ENCODE data around the gene CMSS1. TPM values are rescaled to one million over a fixed set of nuclear protein-coding genes. Genes with fewer than 3 reads are reported as not detected.

Gene CMSS1
- total and polyA plus RNA-seq, 8 donors = 14.4 to 29.9 (median 15.9) TPM

DNA sequence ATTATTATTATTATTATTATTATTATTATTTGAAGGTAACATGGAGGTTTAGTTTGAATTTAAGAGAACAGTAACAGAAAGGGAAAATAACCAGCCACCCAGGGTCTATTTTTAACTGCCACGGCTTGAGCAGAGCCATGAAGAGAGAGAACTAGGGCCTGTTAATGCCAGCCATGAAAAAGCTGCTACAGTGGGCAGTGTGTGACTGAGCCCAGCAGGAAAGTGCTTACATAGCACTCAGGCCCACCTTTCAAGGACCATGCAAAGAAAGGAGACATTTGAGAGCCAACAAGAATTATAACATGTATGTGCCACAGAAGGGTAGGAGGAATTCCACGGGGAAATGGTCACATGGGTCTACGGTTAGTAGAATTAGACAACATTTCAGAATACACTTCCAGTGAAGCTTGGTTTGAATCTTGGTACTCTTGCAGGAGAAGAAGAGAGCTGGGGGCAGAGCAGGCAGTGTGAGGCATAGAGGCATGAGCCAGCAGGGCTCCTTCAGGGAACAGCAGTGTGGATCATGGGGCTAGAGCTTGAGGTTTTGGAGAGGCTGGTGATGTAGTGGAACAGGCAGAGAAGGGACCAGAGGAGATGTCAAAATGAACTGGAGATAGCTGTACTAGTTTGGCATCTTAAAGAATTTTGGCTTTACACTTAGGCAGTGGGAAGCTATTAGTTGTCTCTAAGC is 140.7 kb downstream of the CMSS1 start:
- FAIRE-seq = no peak
- intact Hi-C loops (cut with DNase I) = no loop called here
- TF ChIP-seq, protein P1, sequence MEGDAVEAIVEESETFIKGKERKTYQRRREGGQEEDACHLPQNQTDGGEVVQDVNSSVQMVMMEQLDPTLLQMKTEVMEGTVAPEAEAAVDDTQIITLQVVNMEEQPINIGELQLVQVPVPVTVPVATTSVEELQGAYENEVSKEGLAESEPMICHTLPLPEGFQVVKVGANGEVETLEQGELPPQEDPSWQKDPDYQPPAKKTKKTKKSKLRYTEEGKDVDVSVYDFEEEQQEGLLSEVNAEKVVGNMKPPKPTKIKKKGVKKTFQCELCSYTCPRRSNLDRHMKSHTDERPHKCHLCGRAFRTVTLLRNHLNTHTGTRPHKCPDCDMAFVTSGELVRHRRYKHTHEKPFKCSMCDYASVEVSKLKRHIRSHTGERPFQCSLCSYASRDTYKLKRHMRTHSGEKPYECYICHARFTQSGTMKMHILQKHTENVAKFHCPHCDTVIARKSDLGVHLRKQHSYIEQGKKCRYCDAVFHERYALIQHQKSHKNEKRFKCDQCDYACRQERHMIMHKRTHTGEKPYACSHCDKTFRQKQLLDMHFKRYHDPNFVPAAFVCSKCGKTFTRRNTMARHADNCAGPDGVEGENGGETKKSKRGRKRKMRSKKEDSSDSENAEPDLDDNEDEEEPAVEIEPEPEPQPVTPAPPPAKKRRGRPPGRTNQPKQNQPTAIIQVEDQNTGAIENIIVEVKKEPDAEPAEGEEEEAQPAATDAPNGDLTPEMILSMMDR (IDR thresholded peaks at IDR 0.05) = no peak
- Histone ChIP-seq H3K4me3 (no peak overlapping the region), H3K9me3 (no peaks in the 10 kb centered on the region), H3K4me1 (peaks cover 9 to 41% (median 27%) of the 10 kb centered on the region in 3 donors), H3K36me3 (no peaks in the 10 kb centered on the region), H3K27me3 (no peaks in the 10 kb centered on the region), H3K27ac (peak overlapping the region in 1 of 4 donors; percentile 15)
- ATAC-seq = no peak
- WGBS, 2 donors = 78 to 97% methylated on average over 3 of the region's 3 CpGs
- no peak for DNase-seq

DNA sequence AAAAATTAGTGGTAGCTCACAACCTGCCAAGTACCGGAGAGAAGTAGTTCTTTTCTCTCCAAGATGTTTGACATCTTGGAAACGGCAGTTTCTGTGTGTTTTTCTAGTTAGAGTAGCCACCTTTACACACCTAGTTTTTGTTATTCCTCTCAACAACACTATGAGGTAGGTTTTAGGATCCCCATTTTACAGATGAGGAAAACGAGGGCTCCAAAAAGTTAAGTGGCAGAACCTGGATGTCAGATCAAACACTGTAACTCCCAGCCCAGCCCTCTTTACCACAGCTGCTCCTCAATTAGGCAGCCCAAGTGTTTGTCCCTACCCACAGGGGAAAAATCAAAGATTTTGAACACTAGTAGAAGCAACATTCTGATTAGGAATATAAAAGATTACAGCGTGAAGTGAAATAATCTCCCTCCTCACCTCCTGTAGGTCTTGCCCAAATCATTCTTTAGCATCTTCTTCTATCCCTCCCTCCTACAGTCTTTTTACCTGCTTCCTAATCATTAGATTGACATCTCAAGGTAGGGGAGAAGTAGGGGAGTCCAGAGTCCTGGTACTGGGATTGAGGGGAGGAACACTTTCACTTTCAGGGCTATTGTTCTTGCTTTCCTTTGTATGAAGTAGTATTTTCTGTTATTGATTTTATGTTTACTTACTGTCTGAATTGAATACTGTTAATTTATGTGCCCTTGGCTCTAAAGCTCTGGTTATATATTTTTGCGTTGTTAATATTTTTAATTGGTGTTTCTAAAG is 142.6 kb downstream of the CMSS1 start:
- FAIRE-seq = no peak
- no peaks in the 10 kb centered on the region for H3K27me3 ChIP-seq
- H3K36me3 ChIP-seq = no peaks in the 10 kb centered on the region
- peak overlapping the region in 2 of 4 donors; percentile 51 for H3K27ac ChIP-seq
- peak in 3 of 4 donors; percentile 22 to 29 (median 24) for ATAC-seq
- intact Hi-C loops (cut with DNase I) = no loop called here
- TF ChIP-seq, protein P1 (IDR thresholded peaks at IDR 0.05) = no peak
- WGBS, 2 donors = 57 to 58% methylated on average over 5 of the region's 5 CpGs
- H3K4me1 ChIP-seq = peaks cover 9 to 31% (median 26%) of the 10 kb centered on the region in 3 donors
- no peaks in the 10 kb centered on the region for H3K9me3 ChIP-seq
- DNase-seq = no peak
- H3K4me3 ChIP-seq = no peak overlapping the region

DNA sequence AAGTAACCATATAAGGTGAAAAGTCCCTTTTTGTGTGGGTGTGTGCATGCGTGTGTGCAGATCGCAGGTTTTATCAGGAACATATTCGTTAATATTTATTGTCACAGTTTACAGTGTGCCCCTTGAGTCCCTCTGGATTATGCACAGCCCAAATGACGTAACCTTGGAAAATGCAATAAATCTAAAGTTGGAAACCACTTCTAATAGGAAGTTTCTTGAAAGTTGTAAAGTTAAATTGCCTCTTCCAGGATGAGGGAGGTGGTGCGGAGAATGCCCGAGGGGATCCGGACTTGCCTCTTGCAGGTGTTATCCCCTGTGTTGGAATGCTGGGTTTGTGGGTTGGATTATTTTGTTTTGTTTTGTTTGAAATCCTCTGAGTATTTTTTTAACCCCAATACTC is 143.3 kb downstream of the CMSS1 start:
- ATAC-seq = no peak
- no peaks in the 10 kb centered on the region for H3K27me3 ChIP-seq
- H3K4me3 ChIP-seq = no peak overlapping the region
- TF ChIP-seq, protein P1 (IDR thresholded peaks at IDR 0.05) = no peak
- H3K4me1 ChIP-seq = peaks cover 9 to 29% (median 25%) of the 10 kb centered on the region in 3 donors
- H3K36me3 ChIP-seq = no peaks in the 10 kb centered on the region
- no peaks in the 10 kb centered on the region for H3K9me3 ChIP-seq
- WGBS, 2 donors = 44 to 57% methylated on average over 7 of the region's 7 CpGs
- no peak for FAIRE-seq
- intact Hi-C loops (cut with DNase I) = no loop called here
- no peak for DNase-seq
- peak overlapping the region in 3 of 4 donors; percentile 1 to 51 (median 51) for H3K27ac ChIP-seq

DNA sequence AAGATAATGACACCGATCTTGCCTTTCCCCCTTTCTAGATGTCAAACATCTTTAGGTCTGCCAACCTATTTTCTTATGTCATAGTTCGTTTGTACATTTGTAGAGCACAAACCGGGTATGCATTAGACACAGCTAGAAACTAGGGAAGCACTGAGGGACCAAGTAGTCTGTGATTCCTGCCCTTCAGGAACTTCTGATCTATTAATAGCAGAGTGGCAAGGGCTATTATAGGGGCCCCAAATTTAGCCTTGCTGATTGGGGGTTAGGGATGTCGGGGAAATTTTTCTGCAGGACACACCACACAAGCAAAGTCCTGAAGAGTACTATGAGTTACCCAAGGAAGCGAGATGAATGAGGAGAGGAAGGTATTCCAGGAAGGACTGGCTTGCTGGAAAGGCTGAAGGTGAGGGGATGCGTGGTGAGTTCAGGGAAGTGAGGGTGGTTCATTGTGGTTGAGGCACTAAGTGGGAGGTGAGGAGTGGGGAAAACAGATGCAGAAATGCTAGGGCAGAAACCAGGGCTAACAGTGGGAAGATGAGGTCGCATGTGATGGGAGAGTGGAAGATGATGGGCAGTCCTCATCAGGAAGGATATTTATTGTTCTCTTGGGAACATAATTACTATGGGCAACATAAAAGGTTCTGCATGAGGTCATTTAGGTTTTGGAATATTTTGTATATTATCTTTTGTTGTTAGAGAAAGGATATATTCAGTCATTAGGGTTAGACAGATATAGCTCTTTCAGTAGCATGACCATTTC is 144.3 kb downstream of the CMSS1 start:
- Histone ChIP-seq H3K36me3 (no peaks in the 10 kb centered on the region), H3K4me3 (no peak overlapping the region), H3K4me1 (peaks cover 4 to 26% (median 22%) of the 10 kb centered on the region in 3 donors), H3K27ac (no peak overlapping the region), H3K9me3 (no peaks in the 10 kb centered on the region), H3K27me3 (no peaks in the 10 kb centered on the region)
- ATAC-seq (no peak), DNase-seq (no peak), FAIRE-seq (no peak)
- TF ChIP-seq, protein P1 (IDR thresholded peaks at IDR 0.05) = no peak
- intact Hi-C loops (cut with DNase I) = no loop called here
- 95 to 96% methylated on average over 7 of the region's 7 CpGs for WGBS, 2 donors
